Gastrocnemius medialis (tissue), 4 donors: ENCODE results near the gene CMTM7.

ENCODE experiments used
- CTCF ChIP-seq, 5 experiments: fragments of 450-650 bp in 3 of 5; fragments of 200-600 bp in 2 of 5; sonication (generic) in 2 of 5; IDR thresholded peaks in 4 of 5; conservative IDR thresholded peaks in 1 of 5; 1 replicate in 4 of 5; 2 replicates in 1 of 5; pipeline ENCODE4 v1.5.1; 2016 to 2019; ENCODE audit warnings: antibody characterized with exemption in 5 of 5, mild to moderate bottlenecking in 3 of 5, moderate library complexity in 3 of 5
- POLR2A ChIP-seq, 2 donors: fragments of 450-650 bp; IDR thresholded peaks; one replicate each; pipeline ENCODE4 v1.6.1; 2017; ENCODE audit warnings: antibody characterized with exemption in 2 of 2, mild to moderate bottlenecking in 2 of 2, moderate library complexity in 2 of 2

GRCh38 chr3:32373276-32373675, 18.4 kb upstream of the CMTM7 start:
- TF ChIP-seq POLR2A (IDR thresholded peaks at IDR 0.05) (no peak), CTCF (IDR thresholded peaks at IDR 0.05 in 4 of 5, conservative IDR thresholded peaks at IDR 0.05 in 1 of 5) (no peak)
